Mesenchymal stem cell (in vitro differentiated cells and primary cell): Measurements from ENCODE around the gene UBE2E2.
A peak's percentile ranks its signal among the peaks of the same experiment; 100 is the strongest.

Source experiments
- DNase-seq: peaks from one replicate; pipeline ENCODE4 v3.0.0-alpha.2; 2013
- H2AFZ ChIP-seq: one replicate; pipeline ENCODE4 v1.6.1; 2013; ENCODE audit warnings: low read depth, mild to moderate bottlenecking, control low read depth, inconsistent platforms, low read length, moderate library complexity
- H2AK5ac ChIP-seq: 2 replicates; pipeline ENCODE4 v1.6.1; 2013; ENCODE audit warnings: low read length, moderate library complexity, mild to moderate bottlenecking, inconsistent platforms; ENCODE audit not compliant: severe bottlenecking
- H2BK120ac ChIP-seq: one replicate; pipeline ENCODE4 v1.6.1; 2013; ENCODE audit warnings: low read depth, mild to moderate bottlenecking, inconsistent platforms, low read length, moderate library complexity
- H2BK12ac ChIP-seq, 2 experiments: one replicate each; pipeline ENCODE4 v1.6.1; 2013; ENCODE audit warnings: inconsistent platforms in 2 of 2, low read length in 2 of 2, mild to moderate bottlenecking in 2 of 2, moderate library complexity in 2 of 2, control low read depth in 1 of 2
- H2BK15ac ChIP-seq: one replicate; pipeline ENCODE4 v1.6.1; 2013; ENCODE audit warnings: mild to moderate bottlenecking, low read depth, inconsistent platforms; ENCODE audit not compliant: poor library complexity, severe bottlenecking
- H2BK5ac ChIP-seq: 2 replicates; pipeline ENCODE4 v1.6.1; 2013; ENCODE audit warnings: low read depth, mild to moderate bottlenecking, low read length, control low read depth, inconsistent platforms; ENCODE audit not compliant: poor library complexity, severe bottlenecking
- H3K14ac ChIP-seq, 2 experiments: one replicate each; pipeline ENCODE4 v1.6.1; 2013; ENCODE audit warnings: inconsistent platforms in 2 of 2, low read length in 2 of 2, control low read depth in 1 of 2, mild to moderate bottlenecking in 1 of 2, moderate library complexity in 1 of 2
- H3K18ac ChIP-seq, 2 experiments: one replicate each; pipeline ENCODE4 v1.6.1; 2013; ENCODE audit warnings: inconsistent platforms in 2 of 2, low read length in 2 of 2, control low read depth in 1 of 2, low read depth in 1 of 2, mild to moderate bottlenecking in 1 of 2
- H3K23ac ChIP-seq, 2 experiments: one replicate each; pipeline ENCODE4 v1.6.1; 2013; ENCODE audit warnings: inconsistent platforms in 2 of 2, low read length in 2 of 2, mild to moderate bottlenecking in 2 of 2, moderate library complexity in 2 of 2, control low read depth in 1 of 2
- H3K27ac ChIP-seq: 2 replicates; pipeline ENCODE4 v1.5.1; 2013; ENCODE audit warnings: mild to moderate bottlenecking, moderate library complexity, low read length, control low read depth, inconsistent platforms; ENCODE audit not compliant: poor library complexity, severe bottlenecking
- H3K27me3 ChIP-seq, 2 experiments: 2 replicates each; pipeline versions ENCODE4 v1.6.1 to v1.7.0; 2013; ENCODE audit warnings: low read length in 2 of 2, mild to moderate bottlenecking in 2 of 2, moderate library complexity in 2 of 2, control low read depth in 1 of 2, inconsistent platforms in 1 of 2; ENCODE audit not compliant: control insufficient read depth in 1 of 2, insufficient read depth in 1 of 2
- H3K36me3 ChIP-seq, 2 experiments: 2 replicates each; pipeline versions ENCODE4 v1.6.1 to v1.7.0; 2013; ENCODE audit warnings: low read length in 2 of 2, control low read depth in 1 of 2, inconsistent platforms in 1 of 2, low read depth in 1 of 2, mild to moderate bottlenecking in 1 of 2; ENCODE audit not compliant: insufficient read depth in 2 of 2, control insufficient read depth in 1 of 2
- H3K4ac ChIP-seq, 2 experiments: one replicate each; pipeline ENCODE4 v1.6.1; 2013; ENCODE audit warnings: inconsistent platforms in 2 of 2, low read length in 2 of 2, mild to moderate bottlenecking in 2 of 2, moderate library complexity in 2 of 2, control low read depth in 1 of 2, low read depth in 1 of 2
- H3K4me1 ChIP-seq: 2 replicates; pipeline ENCODE4 v1.6.1; 2013; ENCODE audit warnings: low read depth, low read length, control low read depth; ENCODE audit not compliant: control insufficient read depth, insufficient read depth
- H3K4me2 ChIP-seq: 2 replicates; pipeline ENCODE4 v1.6.1; 2013; ENCODE audit warnings: low read length, mild to moderate bottlenecking, inconsistent platforms; ENCODE audit not compliant: poor library complexity, severe bottlenecking
- H3K4me3 ChIP-seq, 2 experiments: 2 replicates each; pipeline versions ENCODE4 v1.5.1 to v1.7.0; 2013; ENCODE audit warnings: low read length in 2 of 2, mild to moderate bottlenecking in 2 of 2, control low read depth in 1 of 2, low read depth in 1 of 2; ENCODE audit not compliant: insufficient read depth in 1 of 2
- H3K79me1 ChIP-seq: replicated peaks from 2 replicates; pipeline ENCODE4 v1.6.1; 2013; ENCODE audit warnings: mild to moderate bottlenecking, control low read depth, low read length, inconsistent platforms; ENCODE audit not compliant: poor library complexity, severe bottlenecking
- H3K9ac ChIP-seq: 2 replicates; pipeline ENCODE4 v1.7.0; 2013; ENCODE audit warnings: mild to moderate bottlenecking, low read length, moderate library complexity
- H3K9me3 ChIP-seq: 2 replicates; pipeline ENCODE4 v1.7.0; 2013; ENCODE audit warnings: mild to moderate bottlenecking, low read length; ENCODE audit not compliant: control insufficient read depth
- H4K8ac ChIP-seq: one replicate; pipeline ENCODE4 v1.6.1; 2013; ENCODE audit warnings: inconsistent platforms, mild to moderate bottlenecking, low read length, moderate library complexity
- H4K91ac ChIP-seq: one replicate; pipeline ENCODE4 v1.6.1; 2013; ENCODE audit warnings: mild to moderate bottlenecking, low read length, inconsistent platforms
- WGBS: methylation state at CpG from one replicate; pipeline ENCODE4 v1.1.7; 2013; ENCODE audit warnings: mixed read lengths; 5-methylcytosine and 5-hydroxymethylcytosine counted together

Gene UBE2E2

DNA sequence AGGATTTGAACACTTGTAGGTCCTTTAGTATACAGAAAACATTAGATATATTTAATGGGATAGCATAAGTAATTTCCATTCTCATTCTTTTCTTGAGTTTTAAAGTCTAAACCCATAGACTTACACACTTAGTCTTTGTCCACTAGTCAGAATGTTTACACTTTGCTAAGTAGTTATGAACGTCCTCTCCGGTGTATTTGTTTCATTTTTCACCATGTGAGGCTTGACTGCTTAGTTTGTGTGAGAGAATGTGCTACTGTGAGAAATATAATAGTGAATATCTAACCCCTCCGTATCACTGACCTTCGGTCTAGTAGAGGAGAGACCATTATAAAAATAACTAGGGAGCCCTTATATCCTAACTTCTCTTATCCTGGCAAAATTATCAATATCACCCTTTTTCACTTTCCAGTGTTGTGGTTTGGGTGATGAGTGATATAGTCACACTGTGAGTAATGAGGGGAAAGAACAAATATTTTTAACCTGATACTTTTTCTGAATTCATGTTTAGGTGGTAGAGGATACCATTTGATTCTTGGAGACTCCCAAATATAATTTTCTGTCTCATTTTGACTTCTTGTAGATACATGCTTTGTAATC, 122.4 kb downstream of the UBE2E2 start:
- Histone ChIP-seq H3K9me3 (no peaks in the 10 kb centered on the region), H3K79me1 (peaks cover 8% of the 10 kb centered on the region), H2BK120ac (no peak overlapping the region), H3K4me2 (no peak overlapping the region), H4K8ac (no peak overlapping the region), H3K27me3 (no peaks in the 10 kb centered on the region), H3K4ac (no peak overlapping the region), H3K18ac (no peak overlapping the region), H2AK5ac (no peak overlapping the region), H2BK12ac (no peak overlapping the region), H3K27ac (no peak overlapping the region), H3K9ac (peak overlapping the region; percentile 72), H3K14ac (no peak overlapping the region), H3K4me1 (peaks cover 2% of the 10 kb centered on the region), H3K36me3 (no peaks in the 10 kb centered on the region), H4K91ac (no peak overlapping the region), H2BK15ac (no peak overlapping the region), H3K4me3 (peak overlapping the region in 1 of 2 experiments; percentile 61), H2AFZ (no peak overlapping the region), H3K23ac (no peak overlapping the region), H2BK5ac (no peak overlapping the region)
- no CpG with 5 or more reads among the region's 4 CpGs for WGBS
- peak; percentile 23 for DNase-seq

DNA sequence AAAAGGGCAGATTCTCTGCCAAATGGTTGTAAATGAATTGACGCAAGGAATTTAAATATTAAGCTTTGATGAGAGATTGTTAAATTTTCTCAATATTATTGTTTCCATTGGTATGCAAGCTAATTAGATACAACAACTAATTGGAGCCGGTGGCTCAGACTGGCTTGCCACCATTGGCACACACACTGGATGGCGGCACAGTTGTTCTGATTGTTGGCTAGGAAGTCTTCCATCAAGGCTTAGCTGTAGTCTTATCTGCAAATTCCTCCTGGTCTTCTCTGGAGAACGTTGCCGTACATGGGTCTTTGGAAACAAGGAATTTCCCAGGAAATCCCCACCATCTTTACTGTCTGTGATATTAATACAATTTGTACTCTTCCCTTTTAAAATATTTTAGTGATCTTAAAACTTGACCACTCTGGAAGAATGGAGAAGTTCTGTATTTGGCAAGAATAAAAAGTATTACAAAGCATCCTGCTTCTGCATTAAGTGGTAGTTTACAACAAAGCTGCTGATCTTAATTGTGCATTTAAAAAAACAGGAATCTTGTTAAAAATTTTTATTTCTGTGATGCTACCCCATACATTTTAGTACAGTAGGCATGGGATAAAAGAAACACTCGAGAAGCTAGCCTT, 126.5 kb downstream of the UBE2E2 start:
- peaks cover 9% of the 10 kb centered on the region for H3K79me1 ChIP-seq
- no peak overlapping the region for H3K4ac ChIP-seq
- WGBS = 98% methylated on average over 5 of the region's 6 CpGs
- H2BK120ac ChIP-seq = no peak overlapping the region
- H3K9ac ChIP-seq = no peak overlapping the region
- no peak overlapping the region for H4K8ac ChIP-seq
- no peak for DNase-seq
- no peaks in the 10 kb centered on the region for H3K36me3 ChIP-seq
- no peak overlapping the region for H3K23ac ChIP-seq
- H2BK5ac ChIP-seq = no peak overlapping the region
- H3K14ac ChIP-seq = no peak overlapping the region
- H3K18ac ChIP-seq = no peak overlapping the region
- no peaks in the 10 kb centered on the region for H3K27me3 ChIP-seq
- no peak overlapping the region for H3K4me2 ChIP-seq
- no peak overlapping the region for H2AK5ac ChIP-seq
- H2AFZ ChIP-seq = no peak overlapping the region
- no peak overlapping the region for H2BK15ac ChIP-seq
- no peak overlapping the region for H3K27ac ChIP-seq
- H3K4me3 ChIP-seq = no peak overlapping the region
- no peak overlapping the region for H4K91ac ChIP-seq
- peaks cover 2% of the 10 kb centered on the region for H3K4me1 ChIP-seq
- H2BK12ac ChIP-seq = no peak overlapping the region
- H3K9me3 ChIP-seq = no peaks in the 10 kb centered on the region

DNA sequence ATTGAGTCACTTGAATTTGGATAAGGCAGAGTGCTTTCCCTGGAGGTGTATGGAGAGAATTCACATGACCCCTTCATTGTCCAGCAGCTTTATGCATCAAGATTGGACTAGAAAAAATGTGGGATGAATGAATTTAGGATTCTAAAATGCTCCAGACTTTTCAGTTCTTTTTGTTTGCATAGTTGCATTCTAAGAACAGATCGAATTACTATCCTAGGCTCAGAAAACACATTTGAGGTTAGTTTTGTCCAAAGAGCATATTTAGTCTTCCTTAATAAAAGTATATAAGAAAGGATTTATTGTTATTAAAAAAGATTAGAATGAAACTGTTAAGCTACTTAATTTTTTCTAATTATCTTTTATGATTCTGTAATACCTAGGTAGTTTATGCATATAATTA, 127.4 kb downstream of the UBE2E2 start:
- H2AK5ac ChIP-seq = no peak overlapping the region
- H3K27me3 ChIP-seq = no peaks in the 10 kb centered on the region
- H2BK5ac ChIP-seq = no peak overlapping the region
- DNase-seq = no peak
- no peak overlapping the region for H3K4me3 ChIP-seq
- no peak overlapping the region for H3K18ac ChIP-seq
- no peaks in the 10 kb centered on the region for H3K36me3 ChIP-seq
- WGBS = no CpG with 5 or more reads among the region's 1 CpG
- no peak overlapping the region for H3K4me2 ChIP-seq
- H2BK12ac ChIP-seq = no peak overlapping the region
- no peak overlapping the region for H4K8ac ChIP-seq
- H3K79me1 ChIP-seq = peaks cover 9% of the 10 kb centered on the region
- H2BK120ac ChIP-seq = no peak overlapping the region
- no peak overlapping the region for H3K4ac ChIP-seq
- H3K23ac ChIP-seq = no peak overlapping the region
- no peaks in the 10 kb centered on the region for H3K9me3 ChIP-seq
- H3K27ac ChIP-seq = no peak overlapping the region
- H3K9ac ChIP-seq = no peak overlapping the region
- no peak overlapping the region for H3K14ac ChIP-seq
- H4K91ac ChIP-seq = no peak overlapping the region
- no peak overlapping the region for H2AFZ ChIP-seq
- no peak overlapping the region for H2BK15ac ChIP-seq
- H3K4me1 ChIP-seq = peaks cover 2% of the 10 kb centered on the region

DNA sequence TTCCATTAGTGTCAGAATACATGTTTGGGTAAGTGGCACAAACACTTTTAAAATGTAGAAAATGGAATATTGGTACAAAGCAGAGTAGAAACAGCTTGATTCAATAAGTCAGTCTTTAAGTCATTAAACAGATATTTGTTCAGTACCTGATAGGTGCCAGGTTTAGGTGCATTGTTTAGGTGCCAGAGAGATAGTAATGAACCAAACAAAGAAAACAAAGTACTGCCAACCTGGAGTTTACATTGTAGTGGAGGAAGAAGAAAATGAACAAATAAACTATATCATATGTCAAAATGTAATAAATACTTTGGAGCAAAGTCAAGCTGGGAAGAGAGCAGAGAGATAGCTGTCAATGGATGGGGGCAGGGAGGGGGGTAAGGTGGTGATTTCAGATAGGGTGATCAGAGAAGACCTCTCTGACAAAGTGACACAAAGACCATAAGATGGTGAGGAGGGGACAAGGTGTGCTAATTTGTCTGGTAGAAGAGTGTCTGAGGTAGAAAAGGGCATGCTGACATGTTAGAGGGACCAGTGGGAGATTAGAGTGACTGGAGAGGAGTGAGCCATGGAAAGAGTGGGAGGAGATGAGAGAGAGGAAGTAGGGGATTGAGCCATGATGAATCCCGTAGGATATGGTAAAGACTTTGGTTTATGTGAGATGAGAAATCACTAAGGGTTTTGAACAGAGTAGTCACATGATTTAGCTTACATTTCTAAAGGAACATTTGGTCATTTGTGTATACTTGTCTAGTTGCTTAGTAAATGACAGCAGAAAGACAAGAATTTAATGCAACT, 128.2 kb downstream of the UBE2E2 start:
- no peak overlapping the region for H3K4ac ChIP-seq
- H3K23ac ChIP-seq = no peak overlapping the region
- no peaks in the 10 kb centered on the region for H3K9me3 ChIP-seq
- H3K27ac ChIP-seq = no peak overlapping the region
- 73% methylated on average over 1 of the region's 1 CpG for WGBS
- H3K9ac ChIP-seq = no peak overlapping the region
- no peak overlapping the region for H2BK12ac ChIP-seq
- H3K27me3 ChIP-seq = no peaks in the 10 kb centered on the region
- H3K14ac ChIP-seq = peak overlapping the region in 1 of 2 experiments; percentile 41
- peak; percentile 5 for DNase-seq
- H2BK15ac ChIP-seq = no peak overlapping the region
- H3K4me1 ChIP-seq = no peaks in the 10 kb centered on the region
- no peak overlapping the region for H3K4me2 ChIP-seq
- no peak overlapping the region for H2BK120ac ChIP-seq
- H3K79me1 ChIP-seq = peaks cover 9% of the 10 kb centered on the region
- H3K36me3 ChIP-seq = no peaks in the 10 kb centered on the region
- no peak overlapping the region for H2AK5ac ChIP-seq
- H4K8ac ChIP-seq = no peak overlapping the region
- H3K4me3 ChIP-seq = no peak overlapping the region
- H2AFZ ChIP-seq = no peak overlapping the region
- no peak overlapping the region for H4K91ac ChIP-seq
- no peak overlapping the region for H3K18ac ChIP-seq
- H2BK5ac ChIP-seq = no peak overlapping the region
